Measurements from ENCODE around the gene ABCA3.

ABCA3 gene

DNA sequence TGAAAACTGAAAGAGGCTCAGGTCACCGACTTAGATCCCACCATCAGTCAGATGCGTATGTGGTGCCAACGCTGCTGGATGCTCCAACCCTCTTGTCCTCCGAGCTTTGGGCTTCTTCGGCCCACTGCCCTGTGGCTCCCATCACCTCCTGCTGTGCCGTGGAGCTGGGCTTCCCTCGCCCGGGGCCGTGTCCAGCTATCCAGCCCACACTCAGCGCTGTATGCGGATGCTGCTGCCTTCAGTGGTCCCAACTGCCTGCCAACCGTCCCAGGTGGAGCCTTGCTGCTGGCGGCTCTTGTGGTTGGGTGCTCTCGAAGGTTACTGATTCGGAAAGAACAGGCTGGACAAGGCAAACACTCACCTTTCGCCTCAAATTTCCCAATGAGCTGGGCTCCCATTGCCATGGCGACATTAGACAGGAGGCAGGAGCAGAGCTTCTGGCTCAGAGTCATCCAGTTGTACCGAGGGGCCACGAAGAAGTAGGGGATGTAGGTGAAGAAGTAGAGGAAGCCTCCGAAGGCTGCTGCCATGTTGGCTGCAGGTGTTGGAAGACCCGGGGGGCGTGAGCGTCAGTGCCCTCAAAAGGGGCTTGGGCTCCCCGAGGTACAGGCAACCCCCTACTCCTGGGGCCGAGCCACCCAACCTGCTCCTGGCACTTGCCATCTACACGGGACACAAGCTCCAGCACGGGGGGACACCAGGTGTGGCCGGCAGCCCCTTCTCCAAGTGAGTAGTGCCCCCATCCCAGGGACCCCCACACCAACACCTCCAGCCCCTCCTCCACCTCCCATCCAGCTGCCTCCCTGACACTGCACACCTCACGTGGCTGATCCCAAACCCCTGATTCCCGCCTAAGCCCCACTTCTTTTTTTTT is 32.2 kb downstream of the ABCA3 start:
- DNase-seq: no peak

DNA sequence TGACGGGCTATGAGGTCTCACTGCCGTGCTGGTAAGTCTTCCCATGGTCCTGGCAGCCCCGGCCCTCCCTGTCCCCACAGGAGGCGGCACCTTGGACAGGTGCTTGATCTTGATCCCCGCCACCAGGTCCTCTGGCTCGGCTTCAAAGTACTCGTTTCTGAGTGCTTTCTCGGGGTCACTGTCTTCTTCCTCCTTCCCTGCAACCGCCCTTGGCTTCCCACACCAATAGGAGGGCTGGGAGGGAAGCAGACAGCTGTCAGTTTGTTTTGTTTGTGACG is 40.7 kb downstream of the ABCA3 start:
- no peak for DNase-seq

DNA sequence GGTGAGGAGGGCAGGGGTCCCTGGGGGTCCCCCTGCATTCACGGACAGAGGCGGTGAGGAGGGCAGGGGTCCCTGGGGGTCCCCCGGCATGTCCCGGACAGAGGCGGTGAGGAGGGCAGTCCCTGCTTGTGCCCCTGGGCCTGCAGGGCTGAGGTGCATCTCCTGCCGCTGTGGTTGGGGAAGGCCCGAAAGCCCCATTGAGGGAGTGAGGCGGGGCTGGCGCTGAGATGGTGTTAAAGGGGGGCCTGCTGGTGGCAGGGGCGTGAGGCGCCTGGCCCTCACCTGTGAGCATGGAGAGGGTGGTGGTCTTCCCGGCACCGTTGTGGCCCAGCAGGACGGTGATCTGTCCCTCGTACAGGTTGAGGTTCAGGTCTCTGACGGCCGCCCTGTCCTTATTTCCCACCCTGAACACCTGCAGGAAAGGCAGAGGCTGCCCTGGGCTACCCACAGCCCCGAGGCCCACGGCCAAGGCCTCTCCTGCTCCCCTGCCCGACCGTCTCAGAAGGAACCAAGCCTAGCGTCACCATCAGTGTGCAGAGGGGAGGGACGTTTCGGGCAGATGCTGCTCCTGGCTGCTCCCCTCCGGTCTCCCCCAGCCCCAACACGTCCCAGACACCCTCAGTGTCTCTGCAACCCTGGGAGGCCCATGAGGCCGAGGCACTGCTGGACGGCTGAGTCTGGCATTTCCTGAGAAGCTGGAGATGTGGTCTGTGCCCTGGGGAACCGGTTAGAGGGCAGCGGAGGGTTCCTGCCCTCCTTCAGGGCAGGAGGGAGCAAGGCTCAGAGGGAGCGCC is 41.2 kb downstream of the ABCA3 start:
- no peak for DNase-seq

DNA sequence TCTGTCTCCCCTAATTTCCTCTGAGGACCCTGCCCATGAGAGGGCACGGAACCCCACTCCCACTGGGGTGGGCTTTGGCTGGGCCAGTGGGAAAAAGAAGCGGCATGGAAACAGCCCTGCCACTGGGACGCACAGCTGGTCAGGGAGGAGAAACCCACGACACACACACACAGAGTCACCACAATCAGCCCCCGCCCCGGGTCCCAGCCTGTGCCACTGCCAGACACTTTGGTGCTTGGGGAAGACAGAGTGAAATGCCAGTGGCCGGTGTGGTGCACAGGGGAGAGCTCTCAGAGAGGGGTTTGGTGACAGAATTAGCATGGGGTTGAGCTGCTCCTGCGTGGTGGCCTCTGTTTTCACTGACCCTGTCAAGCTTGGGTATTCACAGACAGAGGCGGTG is 41.9 kb downstream of the ABCA3 start:
- DNase-seq: no peak

DNA sequence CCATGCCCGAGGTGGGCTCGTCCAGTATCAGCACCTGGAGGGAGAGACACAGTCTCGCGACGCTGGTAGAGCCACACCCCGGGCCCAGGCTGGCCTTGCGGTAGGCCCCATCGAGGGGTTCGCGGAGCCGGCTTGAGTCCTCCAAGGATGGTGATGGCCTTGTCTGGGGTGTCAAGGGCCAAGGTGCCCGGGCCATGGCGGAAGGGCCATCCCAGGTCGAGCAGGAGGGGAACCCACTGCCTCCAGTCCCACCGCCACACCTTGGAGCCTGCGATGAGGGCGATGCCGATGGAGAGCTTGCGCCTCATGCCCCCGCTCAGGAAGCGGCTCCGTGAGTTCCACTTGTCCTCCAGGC is 43.0 kb downstream of the ABCA3 start:
- DNase-seq: no peak

DNA sequence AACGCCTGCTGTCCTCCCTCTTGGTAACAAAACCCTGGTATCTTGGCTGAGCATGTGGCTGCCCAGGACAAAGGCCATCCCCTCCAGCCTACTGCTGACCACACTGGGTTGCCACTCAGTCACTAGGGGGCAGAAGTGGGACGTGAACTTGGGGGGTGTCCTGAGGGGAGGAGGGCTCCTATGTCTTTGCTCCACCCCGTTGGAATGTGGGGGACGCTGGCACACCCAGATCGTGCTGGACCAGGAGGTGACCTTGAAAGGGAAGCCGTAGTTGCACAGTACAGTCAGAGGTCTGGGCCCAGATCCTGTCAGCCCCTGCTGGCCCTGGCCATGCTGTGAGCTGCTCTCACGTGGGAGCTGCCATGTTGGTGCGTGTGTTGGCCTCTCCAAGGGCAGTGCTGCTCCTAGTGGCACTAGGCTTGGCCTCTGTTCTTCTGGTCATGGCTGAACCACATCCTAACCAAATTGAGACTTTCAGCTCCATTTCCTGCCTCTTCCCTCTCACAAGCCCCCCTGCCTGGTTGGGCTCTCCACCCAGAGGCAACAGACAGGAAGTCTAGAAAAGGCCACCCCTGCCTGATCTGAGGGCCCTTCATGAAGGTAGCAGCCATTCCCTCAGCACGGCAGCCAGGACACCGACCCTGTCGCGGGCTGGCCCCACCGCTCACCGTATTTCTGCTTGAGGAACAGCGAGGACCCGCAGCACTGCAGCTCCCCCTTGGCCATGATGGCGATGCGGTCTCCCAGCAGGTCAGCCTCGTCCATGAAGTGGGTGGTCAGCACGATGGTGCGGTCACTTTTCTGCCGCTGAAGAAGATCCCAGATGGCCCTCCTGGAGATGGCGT is 43.6 kb downstream of the ABCA3 start:
- peak; percentile 36 for DNase-seq

DNA sequence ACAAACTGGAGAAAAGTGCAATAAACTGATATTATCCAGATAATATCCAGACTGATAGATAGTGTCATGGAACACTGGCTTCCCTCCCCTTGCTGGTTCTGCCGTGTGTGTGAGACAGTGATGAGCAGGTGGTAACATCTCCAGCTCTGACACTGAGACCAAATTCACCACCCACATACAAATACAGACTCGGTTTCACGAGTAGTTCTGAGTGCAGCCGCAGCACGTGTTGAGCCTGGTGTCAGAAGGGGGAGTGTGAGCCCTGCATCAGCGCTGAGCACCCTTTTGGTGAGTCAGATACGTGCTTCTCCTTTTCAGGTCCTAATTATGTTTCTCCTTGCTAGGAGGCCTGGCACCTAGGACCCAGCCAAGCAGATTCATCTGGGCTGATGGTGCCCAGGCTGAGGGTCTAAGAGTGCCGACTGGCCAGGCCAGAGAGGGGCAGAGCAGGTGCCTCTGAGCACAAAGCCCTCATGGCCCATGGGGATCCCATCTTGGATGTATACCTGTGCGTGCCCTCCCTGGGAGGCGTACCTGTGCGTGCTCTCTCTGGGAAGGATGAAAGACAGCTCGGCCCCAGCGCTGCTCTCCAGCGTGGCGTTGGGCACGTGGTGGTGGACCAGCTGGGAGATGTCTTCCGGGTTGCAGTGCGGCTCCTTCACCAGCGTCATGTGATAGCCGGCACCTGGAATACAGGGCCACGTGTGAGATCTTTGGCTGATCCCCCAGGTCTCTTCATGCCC is 45.3 kb downstream of the ABCA3 start:
- no peak for DNase-seq

DNA sequence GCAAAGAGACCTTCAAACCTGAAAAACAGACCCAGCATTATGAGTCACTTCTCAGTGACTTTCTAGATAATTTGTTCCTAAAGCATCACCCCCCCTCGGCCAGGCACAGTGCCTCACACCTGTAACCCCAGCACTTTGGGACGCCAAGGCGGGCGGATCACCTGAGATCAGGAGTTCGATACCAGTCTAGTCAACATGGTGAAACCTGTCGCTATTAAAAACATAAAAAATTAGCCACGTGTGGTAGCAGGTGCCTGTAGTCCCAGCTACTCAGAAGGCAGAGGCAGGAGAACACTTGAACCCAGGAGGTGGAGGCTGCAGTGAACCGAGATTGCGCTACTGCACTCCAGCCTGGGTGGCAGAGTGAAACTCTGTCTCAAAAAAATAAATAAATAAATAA is 48.3 kb downstream of the ABCA3 start:
- no peak for DNase-seq

DNA sequence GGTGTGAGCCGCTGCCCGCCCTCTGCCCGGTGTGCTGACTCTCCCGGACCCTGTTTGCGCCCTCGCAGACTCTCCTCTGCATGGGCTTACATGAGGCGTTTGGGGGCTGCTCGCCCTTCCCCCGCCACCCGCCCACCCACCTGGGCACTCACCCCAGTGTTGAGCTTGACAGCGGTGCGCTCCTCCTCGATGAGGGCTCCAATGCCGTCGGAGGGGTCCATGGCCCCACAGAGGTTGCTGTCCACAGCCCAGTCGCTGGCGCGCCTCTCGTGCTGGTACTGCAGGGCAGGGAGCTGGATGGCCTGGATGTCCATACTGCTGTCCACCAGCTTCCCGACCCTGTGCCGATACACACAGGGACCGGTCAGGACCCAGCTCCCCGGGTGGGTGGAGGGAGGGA is 51.2 kb downstream of the ABCA3 start:
- DNase-seq: no peak

DNA sequence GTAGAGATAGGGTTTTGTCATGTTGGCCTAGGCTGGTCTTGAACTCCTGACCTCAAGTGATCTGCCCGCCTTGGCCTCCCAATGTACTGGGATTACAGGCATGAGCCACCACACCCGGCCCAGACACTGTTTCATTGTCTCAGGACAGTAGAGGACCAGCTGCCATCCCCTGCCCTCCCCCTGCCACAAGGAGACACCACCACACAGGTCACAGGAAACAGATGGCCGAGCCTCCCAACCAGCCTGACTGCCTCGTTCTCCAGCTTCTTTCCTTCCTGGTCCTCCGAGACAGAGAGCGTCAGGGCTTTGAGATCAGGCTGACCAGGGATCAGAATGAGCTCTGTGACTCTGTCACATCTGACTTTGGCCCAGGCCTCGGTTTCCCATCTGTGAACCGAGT is 51.8 kb downstream of the ABCA3 start:
- DNase-seq: peak; percentile 77

DNA sequence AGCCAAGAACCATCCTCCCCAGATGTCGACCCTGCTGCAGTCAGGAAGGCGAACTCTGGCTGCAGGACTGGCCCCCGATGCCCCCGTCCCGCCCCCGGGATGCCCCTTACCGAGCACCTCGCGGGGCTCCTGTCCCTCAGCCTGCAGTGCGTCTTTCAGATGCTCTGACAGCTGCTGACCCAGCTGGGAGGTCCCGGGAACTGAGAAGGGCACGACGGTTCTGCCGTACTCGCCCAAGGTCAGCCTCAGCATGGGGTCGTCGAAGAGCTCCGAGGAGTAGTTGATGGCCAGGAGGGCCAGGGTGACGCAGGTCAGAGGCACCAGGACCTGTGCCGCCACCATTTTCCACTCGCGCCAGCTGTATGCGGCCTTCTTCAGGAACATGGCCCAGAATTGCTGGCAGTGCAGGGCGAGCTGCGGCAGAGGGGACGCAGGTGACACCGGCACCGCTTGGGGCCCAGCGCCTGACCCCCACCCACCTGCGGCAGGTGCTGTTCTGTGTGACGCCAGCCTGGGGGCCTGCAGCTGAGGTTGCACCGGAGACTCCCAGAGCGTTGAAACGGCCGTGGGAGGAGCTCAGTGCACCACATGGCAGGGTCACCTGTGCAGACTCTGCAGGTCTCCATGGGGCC is 52.5 kb downstream of the ABCA3 start:
- DNase-seq: no peak

DNA sequence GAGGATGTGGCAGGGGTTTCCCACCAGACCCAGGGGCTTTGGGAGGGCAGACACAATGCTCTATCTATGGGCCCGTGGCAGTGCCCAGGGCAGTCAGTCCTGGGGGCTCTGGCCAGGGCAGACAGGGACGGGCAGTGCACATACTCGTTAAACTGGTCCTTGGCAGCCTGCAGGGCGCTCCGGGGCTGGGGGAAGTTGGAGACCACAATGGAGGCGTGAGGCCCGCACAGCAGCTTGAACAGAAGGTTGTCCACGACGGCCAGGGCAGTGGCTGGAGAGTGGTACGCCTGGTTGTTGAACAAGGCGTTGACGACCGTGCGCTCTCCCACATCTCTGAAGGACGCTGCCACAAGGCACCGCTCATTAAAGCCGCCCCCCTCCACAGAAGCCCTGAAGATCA is 54.0 kb downstream of the ABCA3 start:
- DNase-seq: no peak

DNA sequence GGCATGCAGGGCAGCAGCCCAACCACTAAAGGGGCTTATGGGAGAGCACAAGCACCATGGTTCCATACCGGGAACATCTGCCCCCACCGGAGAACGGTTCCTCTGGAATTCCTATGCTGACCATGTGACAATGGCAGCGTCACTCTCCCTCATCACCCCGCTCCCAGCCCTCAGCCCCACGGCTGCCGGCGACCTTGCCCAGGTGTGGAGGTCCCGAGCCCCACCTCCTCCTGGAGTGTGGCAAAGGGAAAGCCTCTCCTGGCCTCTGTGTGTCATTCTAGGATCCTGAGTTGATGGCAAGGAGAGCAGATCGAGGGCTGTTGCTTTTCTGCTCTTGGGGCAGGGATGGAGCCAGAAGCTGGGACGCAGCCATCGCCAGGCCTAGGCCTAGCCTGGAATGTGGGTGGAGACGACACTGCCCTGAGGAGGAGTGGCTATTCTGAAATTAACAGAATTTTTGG is 54.8 kb downstream of the ABCA3 start:
- no peak for DNase-seq

DNA sequence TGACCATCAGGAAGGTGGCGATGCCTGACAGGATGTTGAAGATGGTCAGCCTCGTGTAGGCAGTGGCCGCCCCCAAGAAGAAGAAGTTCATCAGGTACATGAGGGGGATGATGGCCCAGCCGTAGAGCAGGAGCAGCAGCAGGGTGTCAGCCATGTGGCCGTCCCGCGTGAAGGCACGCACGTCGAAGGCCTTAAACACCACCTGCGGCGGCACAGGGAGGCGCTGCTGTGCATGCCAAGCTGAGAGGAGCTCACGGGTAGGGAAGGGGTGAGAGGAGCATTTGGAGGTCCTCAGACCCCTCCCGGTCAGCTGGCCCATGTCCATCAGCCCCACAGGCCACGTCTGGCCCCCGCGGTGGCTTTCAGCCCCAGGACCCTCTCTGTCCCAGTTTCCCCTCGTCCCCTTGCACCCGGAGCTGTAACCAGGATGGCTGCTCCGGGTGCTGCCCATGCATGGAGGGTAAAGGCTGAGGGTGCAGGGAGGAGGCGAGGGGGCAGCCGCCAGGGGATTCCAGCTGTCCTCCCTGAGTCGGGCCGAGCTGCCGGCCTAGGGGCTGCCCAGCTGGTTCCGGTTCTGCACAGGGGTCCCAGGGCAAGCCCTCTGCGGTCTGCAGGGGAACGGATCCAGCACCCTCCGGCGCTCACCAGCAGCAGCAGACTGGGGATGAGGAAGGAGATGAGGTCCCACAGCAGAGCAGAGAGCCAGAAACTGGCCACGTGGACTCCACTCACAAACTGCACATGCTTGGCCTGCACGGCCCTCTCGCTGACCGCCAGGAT is 55.5 kb downstream of the ABCA3 start:
- no peak for DNase-seq

DNA sequence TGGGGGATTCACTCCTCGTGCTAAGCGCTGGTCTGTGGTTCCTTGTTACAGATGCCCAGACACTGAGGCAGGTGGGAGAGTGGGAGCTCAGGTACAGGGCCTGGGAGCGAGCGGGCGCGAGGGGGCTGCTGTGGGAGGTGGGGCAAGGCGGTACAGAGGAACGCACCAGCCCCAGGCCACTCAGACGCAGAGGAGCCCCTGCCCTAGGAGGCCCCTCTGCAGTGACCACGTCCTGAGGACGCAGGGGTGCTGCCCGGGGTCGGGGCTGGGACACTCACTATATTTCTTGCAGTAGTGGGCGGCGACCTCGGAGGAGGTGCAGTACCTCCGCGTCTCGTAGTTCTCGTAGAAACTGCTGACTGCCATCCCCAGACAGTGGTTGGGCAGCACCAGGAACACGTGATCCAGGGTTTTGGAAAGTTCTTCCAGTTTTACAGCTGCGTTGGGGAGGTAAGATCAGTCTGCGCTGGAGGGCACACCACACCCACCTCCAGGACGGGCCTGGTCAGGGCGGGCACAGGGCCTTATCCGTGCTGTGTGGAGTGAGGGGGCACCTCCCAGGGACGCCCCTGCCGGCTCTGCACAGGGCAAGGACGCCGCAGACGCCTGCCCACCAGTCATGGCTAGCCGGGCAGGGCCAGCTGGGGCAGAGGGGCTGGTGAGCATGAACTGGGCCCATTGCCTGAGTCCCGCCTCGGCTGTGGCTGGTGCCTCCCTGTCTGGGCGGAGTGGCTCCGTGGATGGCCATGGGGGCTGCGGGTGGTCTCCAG is 56.3 kb downstream of the ABCA3 start:
- no peak for DNase-seq

DNA sequence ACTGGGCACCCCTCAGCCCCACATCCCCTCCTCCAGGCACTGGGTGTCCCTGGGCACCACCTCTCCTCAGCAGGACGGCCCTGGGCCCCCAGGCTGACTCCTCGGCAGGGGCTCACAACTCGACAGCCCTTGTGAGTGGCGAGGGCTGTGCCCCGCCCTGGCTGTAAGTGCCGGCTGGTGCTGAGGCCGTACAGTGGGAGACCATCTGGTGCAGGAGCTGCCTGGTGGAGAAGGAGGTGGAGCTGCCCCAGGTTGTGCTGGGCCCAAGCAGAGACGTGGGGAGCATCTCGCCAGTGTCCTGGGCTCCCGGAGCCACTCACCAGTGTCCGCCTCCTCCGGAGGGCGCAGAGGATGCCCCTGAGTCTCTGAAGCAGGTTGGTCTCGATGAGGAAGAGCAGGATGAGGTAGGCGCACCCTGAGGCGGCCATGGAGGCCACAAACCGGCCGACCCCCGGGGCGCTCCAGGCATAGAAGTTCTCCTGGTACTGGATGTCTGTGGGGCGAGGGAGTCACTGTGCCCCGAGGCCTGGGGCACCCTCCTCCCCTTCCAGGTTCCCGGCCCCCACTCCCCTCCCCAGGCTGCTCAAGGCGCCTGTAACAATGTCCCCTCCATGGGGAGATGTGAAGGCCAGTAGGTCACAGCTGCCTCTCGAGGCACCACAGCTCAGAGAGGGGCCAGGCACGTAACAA is 57.5 kb downstream of the ABCA3 start:
- peak; percentile 72 for DNase-seq

DNA sequence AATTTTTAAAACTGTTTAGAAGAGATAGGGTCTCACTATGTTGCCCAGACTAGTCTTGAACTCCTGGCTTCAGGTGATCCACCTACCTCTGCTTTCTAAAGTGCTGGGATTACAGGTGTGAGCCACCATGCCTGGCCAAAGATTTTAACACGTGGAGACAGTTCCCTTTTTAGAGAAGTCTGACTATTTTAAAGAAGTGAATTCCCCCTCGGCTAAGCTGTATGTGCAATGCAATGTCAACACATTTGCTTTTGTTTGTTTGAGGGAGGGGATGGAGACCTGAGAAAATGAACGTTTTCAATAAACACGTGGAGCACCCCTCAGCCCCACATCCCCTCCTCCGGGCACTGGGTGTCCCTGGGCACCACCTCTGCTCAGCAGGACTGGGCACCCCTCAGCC is 58.3 kb downstream of the ABCA3 start:
- no peak for DNase-seq

DNA sequence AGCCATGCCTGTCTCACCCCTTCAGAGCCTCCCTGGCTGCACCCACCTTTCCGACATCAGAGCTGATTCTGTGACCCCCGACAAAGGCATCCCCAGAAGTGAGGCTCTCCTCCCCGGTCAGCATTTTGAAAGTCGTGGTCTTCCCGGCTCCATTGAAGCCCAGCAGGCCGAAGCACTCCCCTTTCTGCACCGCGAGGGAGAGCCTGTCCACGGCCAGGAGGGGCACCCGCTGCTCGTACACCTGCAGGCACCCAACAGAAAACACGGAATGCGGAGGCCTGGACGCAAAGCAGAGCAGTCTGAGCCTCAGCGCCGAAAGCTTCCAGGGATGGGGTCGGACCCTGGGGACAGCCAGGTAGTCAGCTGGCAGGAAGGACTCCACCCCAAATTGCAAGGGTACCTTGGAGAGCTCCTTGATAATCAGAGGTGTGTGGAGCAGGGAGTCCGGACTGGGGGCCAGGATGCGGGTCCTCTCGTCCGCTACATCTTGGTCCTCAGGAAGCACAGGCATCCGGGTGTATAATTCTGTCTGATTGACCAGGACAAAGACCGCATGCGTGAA is 59.5 kb downstream of the ABCA3 start:
- DNase-seq: no peak

DNA sequence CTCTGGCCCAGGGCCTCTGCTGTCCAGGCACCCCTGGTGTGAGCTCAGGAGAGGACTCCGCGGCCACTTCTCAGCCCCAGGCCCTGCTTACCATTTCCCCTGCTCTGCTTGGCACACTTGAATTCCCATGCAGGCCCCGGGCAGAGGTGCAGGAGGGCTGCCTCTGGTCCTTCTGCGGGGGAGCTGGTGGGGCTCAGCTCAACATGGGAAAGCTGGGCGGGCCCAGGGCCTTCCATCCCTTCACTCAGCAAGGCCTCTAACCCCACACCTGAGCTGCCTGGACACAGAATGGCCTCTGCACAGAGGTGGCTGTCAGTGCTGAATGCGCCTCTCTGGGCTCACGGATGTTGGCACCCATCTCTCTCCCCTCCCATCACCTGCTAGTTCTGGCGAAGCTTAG is 60.1 kb downstream of the ABCA3 start:
- no peak for DNase-seq
